ENCODE results near the gene SGCE.

Gene SGCE

DNA sequence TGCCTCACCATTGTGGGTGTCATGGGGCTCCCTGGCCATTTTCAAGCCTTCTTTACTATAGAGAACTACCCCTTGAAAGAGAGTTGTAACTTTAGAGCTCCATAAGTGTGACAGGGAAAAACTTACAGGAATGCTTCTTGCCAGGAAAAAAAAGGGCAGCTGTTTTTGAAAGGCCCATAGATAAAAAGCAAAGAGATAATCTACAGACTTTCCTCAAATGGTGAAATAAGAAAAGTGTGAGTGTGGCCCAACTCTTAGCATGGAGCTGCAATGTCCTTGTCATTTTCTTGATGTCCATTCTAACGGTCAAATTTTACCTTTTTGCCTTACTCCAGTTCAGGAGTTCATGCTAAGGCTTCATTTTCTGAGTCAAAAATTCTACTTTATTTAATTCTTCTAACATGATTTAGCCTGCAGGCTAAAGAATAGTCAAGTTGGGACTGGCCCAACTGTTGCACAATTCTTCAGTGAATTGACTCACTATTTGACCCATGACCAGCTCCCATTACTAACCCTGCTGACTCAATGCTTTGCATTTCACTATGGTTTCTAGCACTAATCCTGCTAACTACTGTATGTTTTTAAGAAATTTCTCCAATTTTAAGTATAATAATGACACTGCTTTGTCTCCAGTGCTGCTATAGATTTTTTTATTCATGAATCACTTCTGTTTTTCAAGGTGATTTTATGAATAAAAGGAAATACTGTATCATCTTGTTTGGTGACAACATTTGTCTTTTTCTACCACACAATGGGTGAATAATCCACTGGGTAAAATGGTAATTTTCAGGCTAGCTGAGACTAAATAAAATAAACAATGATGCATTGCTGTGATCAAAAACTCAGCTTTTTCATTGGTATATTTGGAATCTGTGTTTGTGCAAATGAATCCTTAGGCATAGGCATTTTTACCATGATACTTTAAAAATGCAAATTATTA lies 41.4 kb upstream of the SGCE start (continued):
- TF ChIP-seq ZNF692 (tag by site-specific recombination; IDR thresholded peaks at IDR 0.05): no peak
- no peak for TF ChIP-seq ZNF596 (tag by site-specific recombination; IDR thresholded peaks at IDR 0.05)
- TF ChIP-seq MEIS1 (CRISPR knock-in tag; IDR thresholded peaks at IDR 0.05; ENCODE audit: borderline replicate concordance): no peak
- peak; percentile 32; the same call in 1 of the 2 replicates for TF ChIP-seq PRDM6 (tag by site-specific recombination; IDR thresholded peaks at IDR 0.05)
- no peak for TF ChIP-seq ZNF776 (tag by site-specific recombination; IDR thresholded peaks at IDR 0.05; ENCODE audit: borderline replicate concordance)
- TF ChIP-seq ZNF660 (tag by site-specific recombination; IDR thresholded peaks at IDR 0.05): 0 out of 2 replicates have a peak, but pooled peaks have one; percentile 49
- TF ChIP-seq ZNF518A (tag by site-specific recombination; conservative IDR thresholded peaks at IDR 0.05; ENCODE audit: low read depth): no peak
- peak; percentile 73 for TF ChIP-seq PRDM1 (tag by site-specific recombination; IDR thresholded peaks at IDR 0.05)

DNA sequence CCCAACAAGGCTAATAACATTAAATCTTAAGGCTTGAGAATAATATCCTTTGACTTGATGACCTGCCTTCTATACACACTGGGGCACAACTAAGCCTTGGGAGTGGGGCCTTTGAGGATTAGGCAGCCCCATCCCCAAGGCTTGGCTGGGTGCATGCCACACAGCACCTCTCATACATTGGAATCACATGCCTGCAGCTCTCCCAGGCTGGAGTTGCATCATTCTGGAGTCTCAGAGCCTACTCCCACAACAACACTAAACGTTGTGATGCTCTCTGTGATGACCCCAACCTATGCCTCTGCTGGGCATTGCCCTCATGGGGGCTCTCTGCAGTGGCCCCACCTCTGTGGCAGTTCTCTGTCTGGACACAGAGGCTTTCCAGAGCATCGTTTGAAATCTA lies 31.9 kb upstream of the SGCE start:
- Histone ChIP-seq H3K9me3 (ENCODE audit: control insufficient read depth, insufficient read depth, low read depth, low read length) (no peaks in the 10 kb centered on the region), H3K4me3 (ENCODE audit: low read depth, low read length) (no peak overlapping the region), H3K27ac (ENCODE audit: extremely low read depth, low read depth, low read length) (no peak overlapping the region), H3K36me3 (ENCODE audit: control insufficient read depth in 2 of 2, insufficient read depth in 1 of 2, low read length in 2 of 2) (no peaks in the 10 kb centered on the region), H3K4me1 (ENCODE audit: control insufficient read depth, insufficient read depth, low read length) (no peaks in the 10 kb centered on the region)
- POLR2A ChIA-PET: no interaction called here
- CTCF ChIA-PET: interaction anchor here (0.5 kb wide), 1 partner anchor 952 kb away, joined by 5 read pairs; no protein-coding TSS in a partner anchor
- TF ChIP-seq ZSCAN23 (tag by site-specific recombination; IDR thresholded peaks at IDR 0.05) (no peak), ZNF677 (tag by site-specific recombination; IDR thresholded peaks at IDR 0.05) (no peak), ZNF202 (tag by site-specific recombination; IDR thresholded peaks at IDR 0.05; ENCODE audit: borderline replicate concordance) (no peak), ZNF23 (tag by site-specific recombination; IDR thresholded peaks at IDR 0.05; ENCODE audit: borderline replicate concordance) (no peak), ZBTB7A (tag by site-specific recombination; IDR thresholded peaks at IDR 0.05; ENCODE audit: low read depth) (no peak), ZNF133 (tag by site-specific recombination; IDR thresholded peaks at IDR 0.05) (no peak), ZNF837 (tag by site-specific recombination; IDR thresholded peaks at IDR 0.05) (no peak), ZNF521 (tag by site-specific recombination; IDR thresholded peaks at IDR 0.05) (no peak)

Measured in HEK293 (cell line).